Fibroblast of lung (primary cell): Measurements from ENCODE around the gene FOXM1.

ENCODE experiments used
- CTCF ChIP-seq, 2 donors: IDR thresholded peaks in 1 of 2; conservative IDR thresholded peaks in 1 of 2; 1 replicate in 1 of 2; 2 replicates in 1 of 2; pipeline ENCODE4 v1.5.1; 2011 to 2012; ENCODE audit warnings: low read length in 2 of 2, control low read depth in 1 of 2, inconsistent platforms in 1 of 2, low read depth in 1 of 2, mild to moderate bottlenecking in 1 of 2
- EZH2 ChIP-seq: IDR thresholded peaks from 2 replicates; pipeline ENCODE4 v1.5.1; 2012; ENCODE audit warnings: low read length, control low read depth, mild to moderate bottlenecking; ENCODE audit errors: missing control alignments

GRCh38 chr12:2819810-2820209 is 57.2 kb downstream of the FOXM1 start:
- TF ChIP-seq CTCF (conservative IDR thresholded peaks at IDR 0.05 in 1 of 2, IDR thresholded peaks at IDR 0.05 in 1 of 2; ENCODE audit: low read depth in 1 of 2, low read length in 2 of 2) (no peak), EZH2 (no peak)
